ENCODE data around the gene KIRREL3. TPM values are rescaled to one million over a fixed set of nuclear protein-coding genes. Genes with fewer than 3 reads are reported as not detected.

KIRREL3 gene
- total and polyA plus RNA-seq, 7 experiments from 2014 or later: not detected

GRCh38 chr11:127000981-127001380 lies 411 bp upstream of the KIRREL3 start:
- Histone ChIP-seq H3K27ac (ENCODE audit: low read depth, low read length) (no peak overlapping the region), H3K27me3 (ENCODE audit: control insufficient read depth in 2 of 2, insufficient read depth in 2 of 2, low read length in 2 of 2) (peaks cover 0 to 6% of the 10 kb centered on the region in 2 donors), H3K4me3 (ENCODE audit: low read length) (no peak overlapping the region), H3K4me1 (ENCODE audit: control insufficient read depth in 2 of 2, insufficient read depth in 2 of 2, low read length in 2 of 2) (no peaks in the 10 kb centered on the region), H3K9me3 (ENCODE audit: control insufficient read depth in 2 of 3, low read length in 3 of 3) (no peaks in the 10 kb centered on the region), H3K36me3 (ENCODE audit: control insufficient read depth in 2 of 3, insufficient read depth in 3 of 3, low read length in 3 of 3) (no peaks in the 10 kb centered on the region)
- Mint-ChIP-seq H3K4me3 (no peak overlapping the region), H3K4me1 (peaks cover 0 to 4% (median 0%) of the 10 kb centered on the region in 7 donors), H3K27ac (no peak overlapping the region), H3K9me3 (peaks cover 0 to 3% (median 0%) of the 10 kb centered on the region in 11 donors), H3K36me3 (no peaks in the 10 kb centered on the region), H3K27me3 (peaks cover 20 to 58% (median 34%) of the 10 kb centered on the region in 5 donors)
- ChIA-PET POLR2A (no interaction called here), CTCF (no interaction called here)
- ATAC-seq: no peak
- no peak for DNase-seq
- intact Hi-C loops (cut with micrococcal nuclease): no loop called here

GRCh38 chr11:126999366-126999765 lies 1.2 kb downstream of the KIRREL3 start:
- Histone ChIP-seq H3K27ac (ENCODE audit: low read depth, low read length) (no peak overlapping the region), H3K27me3 (ENCODE audit: control insufficient read depth in 2 of 2, insufficient read depth in 2 of 2, low read length in 2 of 2) (peaks cover 0 to 6% of the 10 kb centered on the region in 2 donors), H3K4me1 (ENCODE audit: control insufficient read depth in 2 of 2, insufficient read depth in 2 of 2, low read length in 2 of 2) (no peaks in the 10 kb centered on the region), H3K36me3 (ENCODE audit: control insufficient read depth in 2 of 3, insufficient read depth in 3 of 3, low read length in 3 of 3) (no peaks in the 10 kb centered on the region), H3K4me3 (ENCODE audit: low read length) (no peak overlapping the region), H3K9me3 (ENCODE audit: control insufficient read depth in 2 of 3, low read length in 3 of 3) (no peaks in the 10 kb centered on the region)
- ATAC-seq (no peak), DNase-seq (no peak)
- H3K36me3 Mint-ChIP-seq: no peaks in the 10 kb centered on the region
- POLR2A ChIA-PET: no interaction called here
- H3K27me3 Mint-ChIP-seq: peaks cover 6 to 55% (median 23%) of the 10 kb centered on the region in 5 donors
- intact Hi-C loops (cut with micrococcal nuclease): no loop called here
- peaks cover 0 to 2% (median 0%) of the 10 kb centered on the region in 11 donors for H3K9me3 Mint-ChIP-seq
- no peak overlapping the region for H3K4me3 Mint-ChIP-seq
- H3K4me1 Mint-ChIP-seq: peaks cover 0 to 4% (median 1%) of the 10 kb centered on the region in 7 donors
- CTCF ChIA-PET: no interaction called here
- H3K27ac Mint-ChIP-seq: no peak overlapping the region

GRCh38 chr11:126997641-126998040 lies 2.9 kb downstream of the KIRREL3 start:
- DNase-seq: no peak
- no peak overlapping the region for H3K27ac ChIP-seq (ENCODE audit: low read depth, low read length)
- intact Hi-C loops (cut with micrococcal nuclease): no loop called here
- Mint-ChIP-seq H3K27me3 (peaks cover 4 to 54% (median 27%) of the 10 kb centered on the region in 5 donors), H3K9me3 (no peaks in the 10 kb centered on the region), H3K36me3 (no peaks in the 10 kb centered on the region), H3K27ac (no peak overlapping the region), H3K4me3 (no peak overlapping the region), H3K4me1 (peaks cover 0 to 1% (median 0%) of the 10 kb centered on the region in 7 donors)
- H3K36me3 ChIP-seq (ENCODE audit: control insufficient read depth in 2 of 3, insufficient read depth in 3 of 3, low read length in 3 of 3): no peaks in the 10 kb centered on the region
- ChIA-PET CTCF (no interaction called here), POLR2A (no interaction called here)
- peaks cover 0 to 4% of the 10 kb centered on the region in 2 donors for H3K27me3 ChIP-seq (ENCODE audit: control insufficient read depth in 2 of 2, insufficient read depth in 2 of 2, low read length in 2 of 2)
- H3K4me1 ChIP-seq (ENCODE audit: control insufficient read depth in 2 of 2, insufficient read depth in 2 of 2, low read length in 2 of 2): no peaks in the 10 kb centered on the region
- no peak overlapping the region for H3K4me3 ChIP-seq (ENCODE audit: low read length)
- no peaks in the 10 kb centered on the region for H3K9me3 ChIP-seq (ENCODE audit: control insufficient read depth in 2 of 3, low read length in 3 of 3)
- ATAC-seq: no peak

- Mint-ChIP-seq H3K36me3 (no peaks in the 10 kb centered on the region), H3K4me1 (peaks cover 0 to 1% (median 0%) of the 10 kb centered on the region in 7 donors), H3K4me3 (no peak overlapping the region), H3K9me3 (no peaks in the 10 kb centered on the region), H3K27me3 (peaks cover 4 to 52% (median 28%) of the 10 kb centered on the region in 5 donors), H3K27ac (no peak overlapping the region)
- DNase-seq (no peak), ATAC-seq (no peak)
- CTCF ChIA-PET: no interaction called here
- POLR2A ChIA-PET: no interaction called here
- Histone ChIP-seq H3K36me3 (ENCODE audit: control insufficient read depth in 2 of 3, insufficient read depth in 3 of 3, low read length in 3 of 3) (no peaks in the 10 kb centered on the region), H3K4me1 (ENCODE audit: control insufficient read depth in 2 of 2, insufficient read depth in 2 of 2, low read length in 2 of 2) (no peaks in the 10 kb centered on the region), H3K4me3 (ENCODE audit: low read length) (no peak overlapping the region), H3K27me3 (ENCODE audit: control insufficient read depth in 2 of 2, insufficient read depth in 2 of 2, low read length in 2 of 2) (peaks cover 0 to 4% of the 10 kb centered on the region in 2 donors), H3K9me3 (ENCODE audit: control insufficient read depth in 2 of 3, low read length in 3 of 3) (no peaks in the 10 kb centered on the region), H3K27ac (ENCODE audit: low read depth, low read length) (no peak overlapping the region)
- intact Hi-C loops (cut with micrococcal nuclease): no loop called here
These were observed 3.4 kb downstream of the KIRREL3 start for GRCh38 chr11:126997196-126997595.

GRCh38 chr11:126996036-126996804 lies 4.3 kb downstream of the KIRREL3 start:
- POLR2A ChIA-PET: no interaction called here
- no peaks in the 10 kb centered on the region for H3K36me3 ChIP-seq (ENCODE audit: control insufficient read depth in 2 of 3, insufficient read depth in 3 of 3, low read length in 3 of 3)
- no peak overlapping the region for H3K27ac ChIP-seq (ENCODE audit: low read depth, low read length)
- H3K4me3 ChIP-seq (ENCODE audit: low read length): no peak overlapping the region
- Mint-ChIP-seq H3K4me3 (no peak overlapping the region), H3K4me1 (peaks cover 0 to 1% (median 0%) of the 10 kb centered on the region in 7 donors), H3K9me3 (no peaks in the 10 kb centered on the region), H3K27me3 (peaks cover 4 to 44% (median 34%) of the 10 kb centered on the region in 5 donors), H3K27ac (no peak overlapping the region), H3K36me3 (no peaks in the 10 kb centered on the region)
- CTCF ChIA-PET: no interaction called here
- no peaks in the 10 kb centered on the region for H3K4me1 ChIP-seq (ENCODE audit: control insufficient read depth in 2 of 2, insufficient read depth in 2 of 2, low read length in 2 of 2)
- ATAC-seq (no peak), DNase-seq (no peak)
- H3K27me3 ChIP-seq (ENCODE audit: control insufficient read depth in 2 of 2, insufficient read depth in 2 of 2, low read length in 2 of 2): peaks cover 0 to 4% of the 10 kb centered on the region in 2 donors
- no peaks in the 10 kb centered on the region for H3K9me3 ChIP-seq (ENCODE audit: control insufficient read depth in 2 of 3, low read length in 3 of 3)
- intact Hi-C loops (cut with micrococcal nuclease): no loop called here

- POLR2A ChIA-PET: no interaction called here
These were observed 7.0 kb downstream of the KIRREL3 start for GRCh38 chr11:126993599-126993998.

GRCh38 chr11:126992804-126993111 lies 7.8 kb downstream of the KIRREL3 start:
- H3K36me3 ChIP-seq (ENCODE audit: control insufficient read depth in 2 of 3, insufficient read depth in 3 of 3, low read length in 3 of 3): no peaks in the 10 kb centered on the region
- no peak overlapping the region for H3K4me3 ChIP-seq (ENCODE audit: low read length)
- Mint-ChIP-seq H3K27me3 (peaks cover 7 to 54% (median 46%) of the 10 kb centered on the region in 5 donors), H3K4me1 (peaks cover 0 to 3% (median 0%) of the 10 kb centered on the region in 7 donors), H3K36me3 (no peaks in the 10 kb centered on the region), H3K27ac (no peak overlapping the region), H3K4me3 (no peak overlapping the region), H3K9me3 (no peaks in the 10 kb centered on the region)
- no peak overlapping the region for H3K27ac ChIP-seq (ENCODE audit: low read depth, low read length)
- ATAC-seq (no peak), DNase-seq (no peak)
- intact Hi-C loops (cut with micrococcal nuclease): loop anchor here in 1 of 2 donors (5.0 kb wide), 1 partner anchor 680 kb away; no protein-coding TSS in a partner anchor
- POLR2A ChIA-PET: no interaction called here
- H3K9me3 ChIP-seq (ENCODE audit: control insufficient read depth in 2 of 3, low read length in 3 of 3): no peaks in the 10 kb centered on the region
- no peaks in the 10 kb centered on the region for H3K4me1 ChIP-seq (ENCODE audit: control insufficient read depth in 2 of 2, insufficient read depth in 2 of 2, low read length in 2 of 2)
- CTCF ChIA-PET: no interaction called here
- H3K27me3 ChIP-seq (ENCODE audit: control insufficient read depth in 2 of 2, insufficient read depth in 2 of 2, low read length in 2 of 2): no peaks in the 10 kb centered on the region

More at GRCh38 chr11:126993599-126993998, 7.0 kb downstream of the KIRREL3 start:
- no peak overlapping the region for H3K4me3 Mint-ChIP-seq
- H3K9me3 Mint-ChIP-seq: no peaks in the 10 kb centered on the region
- Histone ChIP-seq H3K4me1 (ENCODE audit: control insufficient read depth in 2 of 2, insufficient read depth in 2 of 2, low read length in 2 of 2) (no peaks in the 10 kb centered on the region), H3K4me3 (ENCODE audit: low read length) (no peak overlapping the region), H3K27me3 (ENCODE audit: control insufficient read depth in 2 of 2, insufficient read depth in 2 of 2, low read length in 2 of 2) (peaks cover 0 to 4% of the 10 kb centered on the region in 2 donors), H3K9me3 (ENCODE audit: control insufficient read depth in 2 of 3, low read length in 3 of 3) (no peaks in the 10 kb centered on the region), H3K36me3 (ENCODE audit: control insufficient read depth in 2 of 3, insufficient read depth in 3 of 3, low read length in 3 of 3) (no peaks in the 10 kb centered on the region), H3K27ac (ENCODE audit: low read depth, low read length) (no peak overlapping the region)
- peaks cover 7 to 53% (median 46%) of the 10 kb centered on the region in 5 donors for H3K27me3 Mint-ChIP-seq
- no peaks in the 10 kb centered on the region for H3K36me3 Mint-ChIP-seq
- CTCF ChIA-PET: no interaction called here
- intact Hi-C loops (cut with micrococcal nuclease): loop anchor here in 1 of 2 donors (5.0 kb wide), 1 partner anchor 681 kb away; no protein-coding TSS in a partner anchor
- no peak for DNase-seq
- ATAC-seq: no peak
- no peak overlapping the region for H3K27ac Mint-ChIP-seq
- H3K4me1 Mint-ChIP-seq: peaks cover 0 to 3% (median 0%) of the 10 kb centered on the region in 7 donors
